Measurements from ENCODE around the gene DRICH1. TPM values are rescaled to one million over a fixed set of nuclear protein-coding genes. Genes with fewer than 3 reads are reported as not detected.
"Not testable (repeated sequence)": the region's sequence is repeated elsewhere in the genome, so short reads cannot be mapped to it uniquely, and the experiment has no call there.

The DRICH1 gene
- total RNA-seq, 1 experiment from 2014 or later, result not detected

DNA sequence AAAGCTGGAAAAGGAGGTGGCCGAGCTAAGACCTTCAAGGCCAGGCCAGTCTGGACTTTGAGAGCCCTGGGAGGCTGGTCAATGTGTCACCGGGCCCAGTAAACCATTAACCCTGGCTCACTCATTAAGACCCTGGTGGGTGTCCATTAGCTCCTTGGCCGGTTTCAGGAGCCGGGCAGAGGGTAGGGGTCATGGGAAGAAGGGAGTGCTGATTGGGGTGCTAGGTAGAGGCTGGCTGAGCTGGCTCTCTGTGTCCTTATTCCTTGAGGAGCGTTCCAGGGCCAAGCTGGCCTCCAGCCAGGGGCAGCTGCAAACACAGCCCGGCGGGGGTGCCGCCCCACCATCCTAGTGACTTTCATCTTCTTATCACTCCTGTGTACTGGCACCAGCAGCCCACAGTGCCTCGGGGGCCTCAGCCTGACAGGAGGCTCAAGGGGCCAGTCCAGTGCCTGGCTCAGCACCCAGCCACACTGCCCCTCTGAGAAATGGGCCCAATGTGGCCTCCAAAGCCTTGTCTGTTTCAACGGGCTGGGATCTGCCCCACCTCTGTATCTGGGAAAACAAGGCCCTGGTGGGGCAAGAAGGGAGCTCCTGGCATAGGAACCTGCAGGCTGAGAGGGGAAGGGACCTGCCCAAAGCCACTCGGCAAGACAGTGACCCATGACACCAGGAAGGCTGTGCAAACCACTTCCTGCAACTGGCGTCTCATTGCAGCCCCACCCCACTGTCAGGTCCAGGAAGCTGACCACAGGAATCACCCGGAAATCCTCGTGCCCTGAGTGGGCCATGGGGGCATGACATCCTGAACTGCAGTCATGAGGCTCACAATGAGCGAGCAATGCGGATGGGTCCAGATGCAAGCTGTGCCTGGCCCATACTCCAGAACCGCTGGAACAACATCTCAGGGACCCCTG lies 43.6 kb upstream of the DRICH1 start:
- DNase-seq (ENCODE audit: unreplicated experiment), result no peak
- POLR2A ChIA-PET, result no interaction called here
- Mint-ChIP-seq H3K4me3 (ENCODE audit: unreplicated experiment) (no peak overlapping the region), H3K4me1 (ENCODE audit: insufficient read depth, unreplicated experiment) (no peaks in the 10 kb centered on the region), H3K27me3 (ENCODE audit: insufficient read depth, unreplicated experiment) (no peaks in the 10 kb centered on the region), H3K36me3 (ENCODE audit: insufficient read depth, unreplicated experiment) (peaks cover 6% of the 10 kb centered on the region), H3K27ac (ENCODE audit: low read depth, unreplicated experiment) (no peak overlapping the region), H3K9me3 (ENCODE audit: unreplicated experiment) (no peaks in the 10 kb centered on the region)
- intact Hi-C loops (cut with micrococcal nuclease), result no loop called here
- TF ChIP-seq, protein P1, sequence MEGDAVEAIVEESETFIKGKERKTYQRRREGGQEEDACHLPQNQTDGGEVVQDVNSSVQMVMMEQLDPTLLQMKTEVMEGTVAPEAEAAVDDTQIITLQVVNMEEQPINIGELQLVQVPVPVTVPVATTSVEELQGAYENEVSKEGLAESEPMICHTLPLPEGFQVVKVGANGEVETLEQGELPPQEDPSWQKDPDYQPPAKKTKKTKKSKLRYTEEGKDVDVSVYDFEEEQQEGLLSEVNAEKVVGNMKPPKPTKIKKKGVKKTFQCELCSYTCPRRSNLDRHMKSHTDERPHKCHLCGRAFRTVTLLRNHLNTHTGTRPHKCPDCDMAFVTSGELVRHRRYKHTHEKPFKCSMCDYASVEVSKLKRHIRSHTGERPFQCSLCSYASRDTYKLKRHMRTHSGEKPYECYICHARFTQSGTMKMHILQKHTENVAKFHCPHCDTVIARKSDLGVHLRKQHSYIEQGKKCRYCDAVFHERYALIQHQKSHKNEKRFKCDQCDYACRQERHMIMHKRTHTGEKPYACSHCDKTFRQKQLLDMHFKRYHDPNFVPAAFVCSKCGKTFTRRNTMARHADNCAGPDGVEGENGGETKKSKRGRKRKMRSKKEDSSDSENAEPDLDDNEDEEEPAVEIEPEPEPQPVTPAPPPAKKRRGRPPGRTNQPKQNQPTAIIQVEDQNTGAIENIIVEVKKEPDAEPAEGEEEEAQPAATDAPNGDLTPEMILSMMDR (IDR thresholded peaks at IDR 0.05; ENCODE audit: unreplicated experiment), result no peak
- CTCF ChIA-PET, result interaction anchor here (0.7 kb wide), 1 partner anchor 12 kb away, joined by 3 read pairs; no protein-coding TSS in a partner anchor
- BruUV-seq (replicated peaks), result no TSS peak

DNA sequence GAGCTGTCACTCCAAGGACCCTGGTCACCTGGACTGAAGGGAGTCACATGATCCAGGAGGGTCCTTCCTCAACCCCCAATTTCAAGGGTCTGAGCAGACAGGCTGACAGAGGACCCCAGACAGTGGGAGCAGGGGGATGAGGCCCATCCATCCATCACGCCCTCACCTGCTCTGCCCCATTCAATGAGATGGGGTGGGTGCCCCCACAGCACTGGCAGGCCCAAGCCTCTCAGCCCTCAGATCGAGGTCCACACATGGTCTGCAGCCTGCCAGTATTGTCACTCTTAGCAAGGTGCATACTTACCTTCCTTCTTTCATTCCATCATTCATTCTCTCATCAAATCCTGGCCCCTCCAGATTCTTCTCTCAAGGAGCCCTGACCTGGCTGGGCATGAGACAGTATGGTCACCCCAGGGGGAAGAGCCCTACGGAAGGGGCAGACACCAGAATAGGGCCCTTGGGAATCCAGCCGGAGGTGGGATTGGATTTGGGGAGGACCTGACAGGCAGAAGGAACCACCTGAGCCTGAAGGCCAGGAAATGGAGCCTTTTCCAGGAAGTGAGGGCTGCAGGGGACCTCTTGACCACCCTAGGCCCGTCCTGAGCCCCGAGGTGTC lies 42.9 kb upstream of the DRICH1 start:
- CTCF ChIA-PET; BruUV-seq (replicated peaks); intact Hi-C loops (cut with micrococcal nuclease): not testable (repeated sequence)

DNA sequence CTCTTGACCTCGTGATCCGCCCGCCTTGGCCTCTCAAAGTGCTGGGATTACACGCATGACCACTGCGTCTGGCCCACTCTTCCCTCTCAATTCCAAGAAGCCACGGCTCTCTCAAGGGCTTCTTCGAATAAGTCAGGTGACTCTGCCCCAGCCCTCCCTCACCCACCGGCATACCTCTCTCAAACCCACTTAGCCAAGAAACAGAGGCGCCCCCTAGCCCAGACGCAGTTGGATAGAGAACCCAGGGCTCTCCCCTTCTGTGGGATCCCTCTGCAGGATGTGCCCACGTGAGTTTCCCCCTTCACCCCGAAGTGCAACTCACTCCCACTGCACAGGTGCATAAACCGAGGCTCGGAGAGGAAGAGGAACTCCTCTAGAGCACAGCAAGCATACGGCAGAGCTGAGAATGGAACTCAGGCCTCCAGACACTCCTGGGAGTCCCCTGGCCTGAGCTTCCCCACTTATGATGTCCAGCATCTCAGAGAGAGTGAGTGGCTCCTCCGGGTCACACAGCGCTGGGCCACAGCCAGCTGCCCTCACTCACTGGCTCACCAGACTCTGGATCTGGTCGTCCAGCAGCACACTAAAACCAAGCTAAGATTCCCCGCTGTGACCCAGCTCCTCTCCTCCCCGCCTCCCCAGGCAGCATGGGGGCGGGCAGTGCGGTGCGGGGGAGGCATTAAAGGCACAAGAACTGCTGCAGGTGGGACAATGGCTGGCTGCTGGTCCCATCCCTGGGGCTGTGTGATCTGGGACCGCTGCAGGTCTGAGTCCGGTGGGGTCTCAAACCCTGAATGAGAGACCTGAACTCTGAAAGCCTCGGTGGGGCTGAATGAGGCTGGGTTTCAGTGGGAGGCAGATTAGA lies 41.9 kb upstream of the DRICH1 start:
- intact Hi-C loops (cut with micrococcal nuclease), result no loop called here
- no peak for DNase-seq (ENCODE audit: unreplicated experiment)
- Mint-ChIP-seq H3K4me1 (ENCODE audit: insufficient read depth, unreplicated experiment) (no peaks in the 10 kb centered on the region), H3K27ac (ENCODE audit: low read depth, unreplicated experiment) (no peak overlapping the region), H3K36me3 (ENCODE audit: insufficient read depth, unreplicated experiment) (peaks cover 6% of the 10 kb centered on the region), H3K9me3 (ENCODE audit: unreplicated experiment) (no peaks in the 10 kb centered on the region), H3K4me3 (ENCODE audit: unreplicated experiment) (no peak overlapping the region), H3K27me3 (ENCODE audit: insufficient read depth, unreplicated experiment) (no peaks in the 10 kb centered on the region)
- POLR2A ChIA-PET, result no interaction called here
- TF ChIP-seq, protein P1 (IDR thresholded peaks at IDR 0.05; ENCODE audit: unreplicated experiment), result no peak
- BruUV-seq (replicated peaks), result no TSS peak
- CTCF ChIA-PET, result no interaction called here

More for the DNA sequence above, 42.9 kb upstream of the DRICH1 start:
- DNase-seq (ENCODE audit: unreplicated experiment); H3K4me3 Mint-ChIP-seq (ENCODE audit: unreplicated experiment); H3K27me3 Mint-ChIP-seq (ENCODE audit: insufficient read depth, unreplicated experiment); H3K9me3 Mint-ChIP-seq (ENCODE audit: unreplicated experiment); H3K27ac Mint-ChIP-seq (ENCODE audit: low read depth, unreplicated experiment); H3K4me1 Mint-ChIP-seq (ENCODE audit: insufficient read depth, unreplicated experiment); H3K36me3 Mint-ChIP-seq (ENCODE audit: insufficient read depth, unreplicated experiment); POLR2A ChIA-PET: not testable (repeated sequence)

DNA sequence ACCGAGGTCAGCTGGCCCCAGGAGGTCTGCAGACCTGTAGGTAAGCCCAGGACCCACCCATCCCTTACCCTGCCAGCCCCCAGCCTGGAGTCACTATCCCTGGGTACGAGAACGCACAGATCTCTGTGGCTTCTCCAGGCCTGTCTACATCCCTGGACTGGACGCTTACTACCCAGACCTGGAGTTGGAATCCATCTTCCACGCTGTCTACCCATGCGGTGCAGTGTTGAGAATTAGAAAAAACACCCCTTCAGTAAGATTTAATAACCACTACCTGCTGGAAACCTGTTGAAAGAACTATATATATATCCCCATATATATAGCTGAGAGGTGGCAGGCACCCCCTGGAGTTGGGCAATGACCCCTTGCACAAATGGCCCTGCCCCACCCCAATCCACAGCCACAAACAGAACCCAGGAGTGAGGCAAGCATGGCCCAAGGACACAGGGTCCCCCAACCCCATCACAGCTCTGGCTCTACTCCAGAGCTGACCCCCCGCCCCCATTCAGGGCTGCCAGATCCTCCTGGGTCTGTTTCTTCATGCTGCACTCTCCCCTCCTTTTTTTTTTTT lies 41.0 kb upstream of the DRICH1 start:
- TF ChIP-seq, protein P1 (IDR thresholded peaks at IDR 0.05; ENCODE audit: unreplicated experiment), result no peak
- ChIA-PET CTCF (no interaction called here), POLR2A (no interaction called here)
- H3K4me3 Mint-ChIP-seq (ENCODE audit: unreplicated experiment), result no peak overlapping the region
- peaks cover 6% of the 10 kb centered on the region for H3K36me3 Mint-ChIP-seq (ENCODE audit: insufficient read depth, unreplicated experiment)
- intact Hi-C loops (cut with micrococcal nuclease), result no loop called here
- H3K27me3 Mint-ChIP-seq (ENCODE audit: insufficient read depth, unreplicated experiment), result no peaks in the 10 kb centered on the region
- BruUV-seq (replicated peaks), result no TSS peak
- H3K27ac Mint-ChIP-seq (ENCODE audit: low read depth, unreplicated experiment), result no peak overlapping the region
- H3K9me3 Mint-ChIP-seq (ENCODE audit: unreplicated experiment), result no peaks in the 10 kb centered on the region
- no peak for DNase-seq (ENCODE audit: unreplicated experiment)
- H3K4me1 Mint-ChIP-seq (ENCODE audit: insufficient read depth, unreplicated experiment), result no peaks in the 10 kb centered on the region

DNA sequence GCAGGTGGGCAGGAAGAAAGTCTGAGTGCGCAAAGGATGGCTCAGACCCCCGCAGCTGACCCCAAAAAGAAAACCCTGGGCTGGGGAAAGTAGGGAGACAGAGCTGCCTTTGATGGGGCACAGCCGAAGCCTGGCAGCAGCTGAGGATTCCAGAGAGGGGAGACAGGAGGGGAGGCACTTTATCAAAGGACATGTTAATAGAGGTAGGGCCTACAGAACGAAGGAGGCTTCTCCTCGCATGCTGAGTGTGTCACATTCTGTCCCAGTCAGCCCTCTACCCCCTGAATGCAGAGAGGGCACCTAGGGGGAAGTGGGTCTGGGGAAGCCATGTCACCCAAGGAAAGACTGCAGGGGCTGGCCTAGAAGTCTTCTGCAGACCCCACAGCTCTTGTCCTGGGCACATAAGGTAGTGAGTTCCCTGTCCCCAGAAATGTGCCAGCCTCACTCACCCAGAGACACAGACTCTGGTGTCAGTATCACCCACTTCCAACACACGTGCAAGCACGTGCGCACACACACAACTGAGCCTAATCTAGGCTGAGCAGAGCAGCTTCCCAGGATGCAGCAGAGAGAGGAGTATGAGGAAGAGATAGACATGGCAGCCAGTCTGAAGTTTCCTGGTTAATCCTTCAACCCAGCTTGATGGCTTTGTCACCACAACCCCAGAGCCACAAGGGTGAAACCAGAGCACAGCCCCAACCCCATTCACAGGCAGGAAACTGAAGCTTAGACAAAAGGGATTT lies 40.4 kb upstream of the DRICH1 start:
- CTCF ChIA-PET; H3K4me1 Mint-ChIP-seq (ENCODE audit: insufficient read depth, unreplicated experiment); BruUV-seq (replicated peaks); H3K9me3 Mint-ChIP-seq (ENCODE audit: unreplicated experiment); POLR2A ChIA-PET; DNase-seq (ENCODE audit: unreplicated experiment); H3K27me3 Mint-ChIP-seq (ENCODE audit: insufficient read depth, unreplicated experiment); H3K36me3 Mint-ChIP-seq (ENCODE audit: insufficient read depth, unreplicated experiment); H3K27ac Mint-ChIP-seq (ENCODE audit: low read depth, unreplicated experiment); H3K4me3 Mint-ChIP-seq (ENCODE audit: unreplicated experiment); intact Hi-C loops (cut with micrococcal nuclease): not testable (repeated sequence)

DNA sequence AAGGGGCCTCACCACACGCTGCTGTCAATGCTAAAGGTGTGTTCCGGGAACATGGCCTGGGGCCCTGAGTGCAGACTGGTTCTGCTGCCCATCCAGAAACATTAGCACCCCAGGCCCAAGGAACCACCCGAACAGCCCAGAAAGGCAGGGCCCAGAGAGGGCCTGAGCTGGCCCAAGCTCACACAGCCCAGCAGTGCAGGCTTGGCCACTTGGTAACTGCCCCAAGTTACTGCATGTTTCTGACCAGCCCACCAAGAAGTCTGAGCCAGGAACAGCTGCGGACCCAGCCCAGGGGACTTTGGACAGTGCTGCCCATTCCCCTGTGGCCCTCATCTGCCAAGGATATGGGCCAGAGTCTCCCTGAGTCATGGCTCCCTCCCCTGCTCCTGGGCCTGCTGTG lies 39.3 kb upstream of the DRICH1 start:
- H3K4me3 Mint-ChIP-seq (ENCODE audit: unreplicated experiment); CTCF ChIA-PET; H3K9me3 Mint-ChIP-seq (ENCODE audit: unreplicated experiment); H3K27ac Mint-ChIP-seq (ENCODE audit: low read depth, unreplicated experiment); H3K4me1 Mint-ChIP-seq (ENCODE audit: insufficient read depth, unreplicated experiment); DNase-seq (ENCODE audit: unreplicated experiment); H3K27me3 Mint-ChIP-seq (ENCODE audit: insufficient read depth, unreplicated experiment); POLR2A ChIA-PET; intact Hi-C loops (cut with micrococcal nuclease); H3K36me3 Mint-ChIP-seq (ENCODE audit: insufficient read depth, unreplicated experiment); BruUV-seq (replicated peaks): not testable (repeated sequence)
